ENCODE measurements around the gene MYO10. TPM values are rescaled to one million over a fixed set of nuclear protein-coding genes. Genes with fewer than 3 reads are reported as not detected.

The MYO10 gene
- polyA plus RNA-seq, 3 donors: 0.23 to 1.1 (median 0.35) TPM

DNA sequence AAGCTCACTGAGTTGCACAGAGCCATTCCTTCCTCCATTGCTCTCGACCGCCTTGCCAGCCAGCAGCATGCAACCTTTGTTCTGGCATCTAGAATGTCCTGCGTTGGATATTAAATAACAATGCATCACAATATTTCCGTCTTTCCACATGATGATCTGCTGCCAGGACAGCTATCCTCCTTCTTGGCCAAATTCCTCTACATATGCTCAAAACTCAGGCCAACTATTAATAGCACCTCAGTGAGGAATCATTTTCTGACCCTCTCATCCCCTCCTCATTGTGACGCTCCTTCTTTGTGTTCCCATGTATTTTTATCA is 128.6 kb downstream of the MYO10 start:
- no peak overlapping the region for H2AFZ ChIP-seq (ENCODE audit: insufficient read depth, low read depth, low read length, poor library complexity, severe bottlenecking)
- no peaks in the 10 kb centered on the region for H3K9me3 ChIP-seq (replicated peaks in 1 of 2; ENCODE audit: control insufficient read depth in 1 of 2, insufficient read depth in 1 of 2, low read length in 2 of 2)
- H3K4me3 ChIP-seq (replicated peaks in 1 of 3; ENCODE audit: low read depth in 2 of 3, low read length in 3 of 3): no peak overlapping the region
- WGBS (ENCODE audit: insufficient coverage): 93% methylated on average over 5 of the region's 5 CpGs
- no peaks in the 10 kb centered on the region for H3K36me3 Mint-ChIP-seq
- intact Hi-C loops (cut with micrococcal nuclease): no loop called here
- no peaks in the 10 kb centered on the region for H3K79me2 ChIP-seq (ENCODE audit: insufficient read depth, low read length)
- no peaks in the 10 kb centered on the region for H4K20me1 ChIP-seq (ENCODE audit: insufficient read depth, low read length)
- H3K27ac Mint-ChIP-seq: no peak overlapping the region
- H3K9ac ChIP-seq (ENCODE audit: insufficient read depth, low read length, poor library complexity, severe bottlenecking): no peak overlapping the region
- H3K36me3 ChIP-seq (replicated peaks in 1 of 2; ENCODE audit: control insufficient read depth in 1 of 2, insufficient read depth in 2 of 2, low read length in 2 of 2): no peaks in the 10 kb centered on the region
- DNase-seq: no peak
- H3K27me3 Mint-ChIP-seq (ENCODE audit: low read depth in 3 of 3): peaks cover 0 to 7% (median 5%) of the 10 kb centered on the region in 3 donors
- no peak overlapping the region for H3K4me2 ChIP-seq (replicated peaks; ENCODE audit: extremely low read depth, low read length, poor library complexity, severe bottlenecking)
- no peaks in the 10 kb centered on the region for H3K4me1 ChIP-seq (ENCODE audit: control insufficient read depth in 1 of 2, insufficient read depth in 2 of 2, low read length in 2 of 2)
- H3K27ac ChIP-seq (ENCODE audit: low read depth in 1 of 2, low read length in 2 of 2): no peak overlapping the region
- H3K27me3 ChIP-seq (ENCODE audit: control insufficient read depth in 2 of 2, insufficient read depth in 2 of 2, low read length in 2 of 2): no peaks in the 10 kb centered on the region
- H3K9me3 Mint-ChIP-seq: no peaks in the 10 kb centered on the region
- peaks cover 8% of the 10 kb centered on the region for H3K4me1 Mint-ChIP-seq
- H3K4me3 Mint-ChIP-seq: no peak overlapping the region
- TF ChIP-seq, protein P1, sequence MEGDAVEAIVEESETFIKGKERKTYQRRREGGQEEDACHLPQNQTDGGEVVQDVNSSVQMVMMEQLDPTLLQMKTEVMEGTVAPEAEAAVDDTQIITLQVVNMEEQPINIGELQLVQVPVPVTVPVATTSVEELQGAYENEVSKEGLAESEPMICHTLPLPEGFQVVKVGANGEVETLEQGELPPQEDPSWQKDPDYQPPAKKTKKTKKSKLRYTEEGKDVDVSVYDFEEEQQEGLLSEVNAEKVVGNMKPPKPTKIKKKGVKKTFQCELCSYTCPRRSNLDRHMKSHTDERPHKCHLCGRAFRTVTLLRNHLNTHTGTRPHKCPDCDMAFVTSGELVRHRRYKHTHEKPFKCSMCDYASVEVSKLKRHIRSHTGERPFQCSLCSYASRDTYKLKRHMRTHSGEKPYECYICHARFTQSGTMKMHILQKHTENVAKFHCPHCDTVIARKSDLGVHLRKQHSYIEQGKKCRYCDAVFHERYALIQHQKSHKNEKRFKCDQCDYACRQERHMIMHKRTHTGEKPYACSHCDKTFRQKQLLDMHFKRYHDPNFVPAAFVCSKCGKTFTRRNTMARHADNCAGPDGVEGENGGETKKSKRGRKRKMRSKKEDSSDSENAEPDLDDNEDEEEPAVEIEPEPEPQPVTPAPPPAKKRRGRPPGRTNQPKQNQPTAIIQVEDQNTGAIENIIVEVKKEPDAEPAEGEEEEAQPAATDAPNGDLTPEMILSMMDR (IDR thresholded peaks at IDR 0.05): no peak

DNA sequence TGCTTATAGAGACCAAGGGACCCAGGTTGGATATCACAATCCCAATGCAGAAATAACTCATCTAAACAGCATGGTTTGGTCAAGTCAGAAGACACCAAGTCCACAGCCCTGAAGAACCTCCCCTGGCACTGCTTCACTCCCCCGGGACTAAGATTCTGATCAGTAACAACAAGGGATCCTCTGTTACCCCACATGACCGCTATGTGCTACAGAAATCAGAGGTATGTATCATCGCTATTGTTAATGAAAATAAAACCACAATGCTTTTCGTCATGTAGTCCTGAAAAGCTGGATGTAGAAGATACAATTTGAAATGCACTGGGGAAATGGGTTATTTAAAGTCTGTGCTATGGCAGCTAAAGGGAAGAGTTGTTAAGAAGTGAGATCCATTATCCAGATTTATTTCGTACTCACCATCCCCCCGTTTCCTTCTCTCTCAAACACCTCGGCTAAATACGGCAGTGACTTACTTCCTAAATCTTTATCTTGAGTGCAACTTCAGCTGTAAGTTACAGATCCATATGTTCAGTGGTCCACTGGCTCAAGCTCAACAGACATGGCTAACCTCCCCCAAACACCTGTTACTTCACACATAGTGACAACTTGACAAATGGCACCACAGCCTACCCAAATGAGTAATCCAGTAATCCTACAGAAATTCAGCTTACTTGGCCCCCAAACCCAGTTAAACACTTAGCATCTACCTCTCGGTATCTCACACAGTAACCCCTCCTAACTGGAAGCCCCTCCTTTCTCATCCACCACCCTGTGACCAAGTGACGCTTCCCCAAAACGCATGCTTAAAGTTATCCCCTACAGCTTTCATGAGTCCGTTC is 129.2 kb downstream of the MYO10 start:
- Histone ChIP-seq H3K9ac (ENCODE audit: insufficient read depth, low read length, poor library complexity, severe bottlenecking) (no peak overlapping the region), H3K4me1 (ENCODE audit: control insufficient read depth in 1 of 2, insufficient read depth in 2 of 2, low read length in 2 of 2) (no peaks in the 10 kb centered on the region), H3K4me2 (replicated peaks; ENCODE audit: extremely low read depth, low read length, poor library complexity, severe bottlenecking) (no peak overlapping the region), H3K79me2 (ENCODE audit: insufficient read depth, low read length) (no peaks in the 10 kb centered on the region), H3K4me3 (replicated peaks in 1 of 3; ENCODE audit: low read depth in 2 of 3, low read length in 3 of 3) (no peak overlapping the region), H3K9me3 (replicated peaks in 1 of 2; ENCODE audit: control insufficient read depth in 1 of 2, insufficient read depth in 1 of 2, low read length in 2 of 2) (no peaks in the 10 kb centered on the region), H3K27me3 (ENCODE audit: control insufficient read depth in 2 of 2, insufficient read depth in 2 of 2, low read length in 2 of 2) (no peaks in the 10 kb centered on the region), H3K27ac (ENCODE audit: low read depth in 1 of 2, low read length in 2 of 2) (no peak overlapping the region), H4K20me1 (ENCODE audit: insufficient read depth, low read length) (no peaks in the 10 kb centered on the region), H3K36me3 (replicated peaks in 1 of 2; ENCODE audit: control insufficient read depth in 1 of 2, insufficient read depth in 2 of 2, low read length in 2 of 2) (no peaks in the 10 kb centered on the region), H2AFZ (ENCODE audit: insufficient read depth, low read depth, low read length, poor library complexity, severe bottlenecking) (no peak overlapping the region)
- intact Hi-C loops (cut with micrococcal nuclease): no loop called here
- Mint-ChIP-seq H3K4me3 (no peak overlapping the region), H3K27me3 (ENCODE audit: low read depth in 3 of 3) (peaks cover 0 to 7% (median 5%) of the 10 kb centered on the region in 3 donors), H3K4me1 (peaks cover 8% of the 10 kb centered on the region), H3K36me3 (no peaks in the 10 kb centered on the region), H3K27ac (no peak overlapping the region), H3K9me3 (no peaks in the 10 kb centered on the region)
- TF ChIP-seq, protein P1 (IDR thresholded peaks at IDR 0.05): no peak
- 17% methylated on average over 8 of the region's 12 CpGs for WGBS (ENCODE audit: insufficient coverage)
- no peak for DNase-seq
